Putamen (tissue), 1 donor: ENCODE measurements around the gene UGT1A3.

Source experiments
- DNase-seq: peaks from one replicate; pipeline ENCODE4 v3.0.0-alpha.2; 2016; ENCODE audit warnings: low spot score

Gene UGT1A3

GRCh38 chr2:233817361-233817911 is 88.6 kb downstream of the UGT1A3 start:
- no peak for DNase-seq

GRCh38 chr2:233817995-233818638 is 89.3 kb downstream of the UGT1A3 start:
- DNase-seq: no peak

GRCh38 chr2:233818639-233819621 is 90.1 kb downstream of the UGT1A3 start:
- no peak for DNase-seq

- DNase-seq: no peak
Observed at GRCh38 chr2:233819884-233820773, 91.3 kb downstream of the UGT1A3 start.

- DNase-seq: no peak
Observed at GRCh38 chr2:233820774-233821105, 91.9 kb downstream of the UGT1A3 start.

- DNase-seq: no peak
Observed at GRCh38 chr2:233821196-233821595, 92.4 kb downstream of the UGT1A3 start.

- DNase-seq: no peak
Observed at GRCh38 chr2:233821709-233822100, 92.9 kb downstream of the UGT1A3 start.

- no peak for DNase-seq
Observed at GRCh38 chr2:233822101-233822771, 93.4 kb downstream of the UGT1A3 start.
